IMR-90 (cell line): Measurements from ENCODE around the gene NMNAT3. TPM values are rescaled to one million over a fixed set of nuclear protein-coding genes. Genes with fewer than 3 reads are reported as not detected.

Experiments
- ATAC-seq: fragments of 200-7000 bp; cut with Tn5 transposase; 2 replicates; pipeline ENCODE4 v1.9.1; 2020; ENCODE audit warnings: low read depth, mild to moderate bottlenecking, moderate library complexity
- BruUV-seq: library from RNA; stranded (reverse); fragments of 400-500 nt; replicated peaks from 2 replicates; lab custom pipeline; 2021; lab: Mats Ljungman, UMichigan
- CTCF ChIA-PET: fragments of 300-600 bp; formaldehyde crosslinking; extraction: SDS; loops from one replicate; lab custom pipeline; 2021; ENCODE audit warnings: antibody characterized with exemption; lab: Yijun Ruan, JAX
- POLR2A ChIA-PET: fragments of 300-600 bp; sonication (Branson Sonifier 250); formaldehyde crosslinking; loops from one replicate; lab custom pipeline; 2022; ENCODE audit warnings: antibody characterized with exemption; ENCODE audit not compliant: unreplicated experiment; lab: Charles Lee
- DNase-seq: peaks from one replicate; pipeline ENCODE4 v3.0.0; 2013
- H2AFZ ChIP-seq: replicated peaks from 2 replicates; pipeline ENCODE3; 2013; ENCODE audit warnings: low read length, mild to moderate bottlenecking; ENCODE audit not compliant: poor library complexity
- H2AK5ac ChIP-seq: 2 replicates; pipeline ENCODE4 v1.6.1; 2013; ENCODE audit warnings: low read depth, low read length, inconsistent platforms
- H2AK9ac ChIP-seq: replicated peaks from 2 replicates; pipeline ENCODE3; 2013; ENCODE audit warnings: mild to moderate bottlenecking, low read depth, low read length, moderate library complexity; ENCODE audit not compliant: poor library complexity
- H2BK120ac ChIP-seq: 2 replicates; pipeline ENCODE4 v1.6.1; 2013; ENCODE audit warnings: low read depth, low read length, inconsistent platforms
- H2BK15ac ChIP-seq: 3 replicates; pipeline ENCODE4 v1.6.1; 2013; ENCODE audit warnings: low read depth, low read length, inconsistent platforms
- H2BK20ac ChIP-seq: 2 replicates; pipeline ENCODE4 v1.6.1; 2013; ENCODE audit warnings: low read depth, mild to moderate bottlenecking, inconsistent platforms, low read length, moderate library complexity
- H2BK5ac ChIP-seq: 2 replicates; pipeline ENCODE4 v1.6.1; 2013; ENCODE audit warnings: mild to moderate bottlenecking, low read depth, low read length, inconsistent platforms; ENCODE audit not compliant: poor library complexity, severe bottlenecking
- H3K14ac ChIP-seq: replicated peaks from 2 replicates; pipeline ENCODE4 v1.6.1; 2013; ENCODE audit warnings: low read depth, low read length, inconsistent platforms
- H3K18ac ChIP-seq: 2 replicates; pipeline ENCODE4 v1.6.1; 2013; ENCODE audit warnings: low read depth, low read length, control low read depth
- H3K23ac ChIP-seq: 2 replicates; pipeline ENCODE4 v1.6.1; 2013; ENCODE audit warnings: low read depth, low read length, inconsistent platforms
- H3K27ac ChIP-seq: 2 replicates; pipeline ENCODE4 v1.5.1; 2013; ENCODE audit warnings: mild to moderate bottlenecking, control low read depth, low read length; ENCODE audit not compliant: insufficient read depth
- H3K27me3 ChIP-seq: 2 replicates; pipeline ENCODE4 v1.6.1; 2013; ENCODE audit warnings: low read length; ENCODE audit not compliant: control insufficient read depth, insufficient read depth
- H3K36me3 ChIP-seq: 2 replicates; pipeline ENCODE4 v1.6.1; 2013; ENCODE audit warnings: low read length, mixed read lengths; ENCODE audit not compliant: control insufficient read depth, insufficient read depth
- H3K4ac ChIP-seq: 2 replicates; pipeline ENCODE4 v1.6.1; 2013; ENCODE audit warnings: low read depth, low read length, inconsistent platforms
- H3K4me1 ChIP-seq: 2 replicates; pipeline ENCODE4 v1.6.1; 2013; ENCODE audit warnings: low read length, mixed read lengths; ENCODE audit not compliant: control insufficient read depth, insufficient read depth
- H3K4me2 ChIP-seq: 2 replicates; pipeline ENCODE4 v1.6.1; 2013; ENCODE audit warnings: low read depth, mild to moderate bottlenecking, control low read depth, low read length, moderate library complexity
- H3K4me3 ChIP-seq: 2 replicates; pipeline ENCODE4 v1.5.1; 2013; ENCODE audit warnings: low read depth, mild to moderate bottlenecking, control low read depth, low read length, moderate library complexity; ENCODE audit not compliant: insufficient read depth
- H3K56ac ChIP-seq: 2 replicates; pipeline ENCODE4 v1.6.1; 2013; ENCODE audit warnings: low read length, inconsistent platforms; ENCODE audit not compliant: insufficient read depth; ENCODE audit errors: extremely low read depth
- H3K79me1 ChIP-seq, 2 experiments: 2 replicates each; pipeline ENCODE4 v1.6.1; 2013; ENCODE audit warnings: low read length in 2 of 2, inconsistent platforms in 1 of 2, low read depth in 1 of 2
- H3K9ac ChIP-seq: 2 replicates; pipeline ENCODE4 v1.6.1; 2013; ENCODE audit warnings: low read depth, low read length, control low read depth
- H3K9me1 ChIP-seq: 2 replicates; pipeline ENCODE4 v1.6.1; 2013; ENCODE audit warnings: low read length, inconsistent platforms; ENCODE audit not compliant: insufficient read depth
- H3K9me3 ChIP-seq: 2 replicates; pipeline ENCODE4 v1.6.1; 2013; ENCODE audit warnings: low read length; ENCODE audit not compliant: control insufficient read depth, insufficient read depth
- H4K20me1 ChIP-seq: 2 replicates; pipeline ENCODE4 v1.6.1; 2013; ENCODE audit warnings: low read length, inconsistent platforms; ENCODE audit not compliant: insufficient read depth
- H4K5ac ChIP-seq: 2 replicates; pipeline ENCODE4 v1.6.1; 2013; ENCODE audit warnings: mild to moderate bottlenecking, low read depth, low read length, control low read depth
- H4K8ac ChIP-seq, 2 experiments: 2 replicates each; pipeline ENCODE4 v1.6.1; 2013; ENCODE audit warnings: low read depth in 2 of 2, low read length in 2 of 2, control low read depth in 1 of 2, inconsistent platforms in 1 of 2
- H4K91ac ChIP-seq: 2 replicates; pipeline ENCODE4 v1.6.1; 2013; ENCODE audit warnings: low read depth, low read length, inconsistent platforms; ENCODE audit not compliant: insufficient read depth
- BHLHE40 ChIP-seq: fragments of 150-350 bp; IDR thresholded peaks from 2 replicates; pipeline ENCODE4 v1.6.1; 2016; ENCODE audit warnings: mild to moderate bottlenecking, low read depth, low read length
- CEBPB ChIP-seq: IDR thresholded peaks from 2 replicates; pipeline ENCODE4 v1.6.1; 2012; ENCODE audit warnings: low read depth, low read length, improper control_type of control experiment
- CHD1 ChIP-seq: IDR thresholded peaks from 2 replicates; pipeline ENCODE4 v1.6.1; 2012; ENCODE audit warnings: low read depth, low read length, improper control_type of control experiment
- MAFK ChIP-seq: IDR thresholded peaks from 2 replicates; pipeline ENCODE4 v1.6.1; 2012; ENCODE audit warnings: low read depth, low read length, improper control_type of control experiment
- MAZ ChIP-seq: IDR thresholded peaks from 2 replicates; pipeline ENCODE4 v1.6.1; 2012; ENCODE audit warnings: low read depth, mild to moderate bottlenecking, low read length, improper control_type of control experiment, moderate library complexity, borderline replicate concordance
- MXI1 ChIP-seq: IDR thresholded peaks from 2 replicates; pipeline ENCODE4 v1.6.1; 2012; ENCODE audit warnings: low read depth, mild to moderate bottlenecking, low read length, moderate library complexity, borderline replicate concordance
- POLR2A ChIP-seq: IDR thresholded peaks from 2 replicates; pipeline ENCODE4 v1.6.1; 2012; ENCODE audit warnings: mild to moderate bottlenecking, low read depth, low read length
- RFX5 ChIP-seq: IDR thresholded peaks from 2 replicates; pipeline ENCODE4 v1.8.0; 2012; ENCODE audit warnings: low read depth, mild to moderate bottlenecking, low read length, moderate library complexity
- SMC3 ChIP-seq: fragments of 150-350 bp; IDR thresholded peaks from 2 replicates; pipeline ENCODE4 v1.6.1; 2016; ENCODE audit warnings: low read depth, mild to moderate bottlenecking, antibody characterized with exemption, low read length, moderate library complexity
- WGBS, 2 experiments: methylation state at CpG; one replicate each; pipeline versions ENCODE4 v1.1.5 to v1.1.7; 2013; ENCODE audit warnings: missing lambda C conversion rate in 2 of 2; ENCODE audit not compliant: insufficient read length in 1 of 2; ENCODE audit errors: extremely low coverage in 2 of 2; 5-methylcytosine and 5-hydroxymethylcytosine counted together
- dilution Hi-C: fragments of 300-500 bp; cut with HindIII; formaldehyde crosslinking; loops from one replicate; pipeline ENCODE4 v1.14.3; 2018; ENCODE audit warnings: low sequenced_read_pairs; ENCODE audit not compliant: unreplicated experiment
- in situ Hi-C: fragments of 300-500 bp; cut with MboI; formaldehyde crosslinking; loops from 3 replicates; pipeline ENCODE4 v1.14.3; 2019; ENCODE audit warnings: low sequenced_read_pairs, inconsistent platforms, mixed read lengths
- intact Hi-C: fragments of 100-400 bp; cut with micrococcal nuclease; formaldehyde crosslinking; loops from 2 replicates; pipeline ENCODE4 v1.10.0; 2022
- polyA plus RNA-seq, 3 experiments: library from polyadenylated mRNA; depleted of rRNA; stranded (reverse); fragments of >200 nt; gene quantifications; 2 replicates each; pipeline ENCODE4 v1.2.3, GENCODE V29; 2012; ENCODE audit warnings: low replicate concordance in 1 of 3
- total RNA-seq: library from RNA; depleted of rRNA; stranded (reverse); fragments of >200 nt; gene quantifications from 2 replicates; pipeline ENCODE4 v1.2.3, GENCODE V29; 2012
- TF ChIP-seq, protein P1 (sequence below): fragments of 150-350 bp; IDR thresholded peaks from 2 replicates; pipeline ENCODE4 v1.6.1; 2017; ENCODE audit warnings: mild to moderate bottlenecking, antibody characterized with exemption, low read length, low read depth
- TF ChIP-seq, protein P2 (sequence below): conservative IDR thresholded peaks from 2 replicates; pipeline ENCODE4 v1.5.1; 2012; ENCODE audit warnings: mild to moderate bottlenecking, low read depth, low read length, improper control_type of control experiment
- TF ChIP-seq, protein P3 (sequence below): fragments of 150-350 bp; IDR thresholded peaks from 2 replicates; pipeline ENCODE4 v1.6.1; 2016; ENCODE audit warnings: low read depth, mild to moderate bottlenecking, low read length, moderate library complexity, borderline replicate concordance

NMNAT3 gene
- total and polyA plus RNA-seq, 2 of the 4 experiments (the other 2 are of a cell fraction), result 0.12 to 0.36 TPM

DNA sequence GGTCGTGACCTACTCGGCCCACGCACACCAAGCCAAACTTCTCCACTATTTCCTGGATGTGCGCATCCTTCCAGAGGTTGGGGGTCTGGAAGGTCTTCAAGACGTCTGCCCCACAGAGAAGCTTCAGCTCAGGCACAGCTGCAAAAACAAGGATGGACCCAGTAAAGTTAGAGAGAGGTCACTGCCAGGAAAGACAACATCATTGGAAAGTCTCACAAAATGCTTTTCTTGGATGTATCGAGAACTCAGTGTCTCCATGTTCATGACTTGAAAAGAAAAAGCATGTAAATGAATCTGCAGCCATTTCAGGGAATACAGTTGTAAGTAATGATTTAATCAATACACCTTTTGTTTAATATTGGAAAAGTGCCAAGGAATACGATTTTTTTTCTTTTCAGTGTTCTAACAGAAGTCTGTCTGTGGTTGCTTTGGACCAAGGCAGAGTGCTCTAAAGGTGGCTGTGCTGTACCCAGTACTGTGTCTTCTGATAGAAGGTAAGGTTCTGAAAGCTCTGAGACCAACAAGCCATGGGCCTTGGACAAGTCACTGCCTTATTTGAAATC is 116.4 kb downstream of the NMNAT3 start:
- no peak overlapping the region for H3K56ac ChIP-seq
- intact Hi-C loops, result no loop called here
- in situ Hi-C loops, result loop anchor here (5.0 kb wide), 1 partner anchor 134 kb away; no protein-coding TSS in a partner anchor

More for the DNA sequence above, 116.4 kb downstream of the NMNAT3 start:
- TF ChIP-seq SMC3, result no peak
- TF ChIP-seq CHD1, result no peak
- no peak for TF ChIP-seq CEBPB
- TF ChIP-seq RFX5, result no peak
- no peak for TF ChIP-seq MAFK
- no peak for TF ChIP-seq POLR2A
- no peak for TF ChIP-seq BHLHE40
- no peak for TF ChIP-seq MAZ
- TF ChIP-seq, protein P1, sequence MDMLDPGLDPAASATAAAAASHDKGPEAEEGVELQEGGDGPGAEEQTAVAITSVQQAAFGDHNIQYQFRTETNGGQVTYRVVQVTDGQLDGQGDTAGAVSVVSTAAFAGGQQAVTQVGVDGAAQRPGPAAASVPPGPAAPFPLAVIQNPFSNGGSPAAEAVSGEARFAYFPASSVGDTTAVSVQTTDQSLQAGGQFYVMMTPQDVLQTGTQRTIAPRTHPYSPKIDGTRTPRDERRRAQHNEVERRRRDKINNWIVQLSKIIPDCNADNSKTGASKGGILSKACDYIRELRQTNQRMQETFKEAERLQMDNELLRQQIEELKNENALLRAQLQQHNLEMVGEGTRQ, result no peak
- TF ChIP-seq, protein P2, sequence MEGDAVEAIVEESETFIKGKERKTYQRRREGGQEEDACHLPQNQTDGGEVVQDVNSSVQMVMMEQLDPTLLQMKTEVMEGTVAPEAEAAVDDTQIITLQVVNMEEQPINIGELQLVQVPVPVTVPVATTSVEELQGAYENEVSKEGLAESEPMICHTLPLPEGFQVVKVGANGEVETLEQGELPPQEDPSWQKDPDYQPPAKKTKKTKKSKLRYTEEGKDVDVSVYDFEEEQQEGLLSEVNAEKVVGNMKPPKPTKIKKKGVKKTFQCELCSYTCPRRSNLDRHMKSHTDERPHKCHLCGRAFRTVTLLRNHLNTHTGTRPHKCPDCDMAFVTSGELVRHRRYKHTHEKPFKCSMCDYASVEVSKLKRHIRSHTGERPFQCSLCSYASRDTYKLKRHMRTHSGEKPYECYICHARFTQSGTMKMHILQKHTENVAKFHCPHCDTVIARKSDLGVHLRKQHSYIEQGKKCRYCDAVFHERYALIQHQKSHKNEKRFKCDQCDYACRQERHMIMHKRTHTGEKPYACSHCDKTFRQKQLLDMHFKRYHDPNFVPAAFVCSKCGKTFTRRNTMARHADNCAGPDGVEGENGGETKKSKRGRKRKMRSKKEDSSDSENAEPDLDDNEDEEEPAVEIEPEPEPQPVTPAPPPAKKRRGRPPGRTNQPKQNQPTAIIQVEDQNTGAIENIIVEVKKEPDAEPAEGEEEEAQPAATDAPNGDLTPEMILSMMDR, result no peak
- TF ChIP-seq, protein P3, sequence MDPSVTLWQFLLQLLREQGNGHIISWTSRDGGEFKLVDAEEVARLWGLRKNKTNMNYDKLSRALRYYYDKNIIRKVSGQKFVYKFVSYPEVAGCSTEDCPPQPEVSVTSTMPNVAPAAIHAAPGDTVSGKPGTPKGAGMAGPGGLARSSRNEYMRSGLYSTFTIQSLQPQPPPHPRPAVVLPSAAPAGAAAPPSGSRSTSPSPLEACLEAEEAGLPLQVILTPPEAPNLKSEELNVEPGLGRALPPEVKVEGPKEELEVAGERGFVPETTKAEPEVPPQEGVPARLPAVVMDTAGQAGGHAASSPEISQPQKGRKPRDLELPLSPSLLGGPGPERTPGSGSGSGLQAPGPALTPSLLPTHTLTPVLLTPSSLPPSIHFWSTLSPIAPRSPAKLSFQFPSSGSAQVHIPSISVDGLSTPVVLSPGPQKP, result no peak
- no peak for TF ChIP-seq MXI1
- H3K27ac ChIP-seq, result no peak overlapping the region
- DNase-seq, result no peak
- ChIA-PET CTCF (interaction anchor here (0.9 to 1.3 kb wide), 2 partner anchors 133 to 137 kb away, joined by 3 to 4 read pairs; no protein-coding TSS in a partner anchor), POLR2A (no interaction called here)
- no peak overlapping the region for H2AK9ac ChIP-seq
- no peaks in the 10 kb centered on the region for H4K20me1 ChIP-seq
- H2BK15ac ChIP-seq, result no peak overlapping the region
- H2BK20ac ChIP-seq, result no peak overlapping the region
- H4K91ac ChIP-seq, result no peak overlapping the region
- no peaks in the 10 kb centered on the region for H3K79me1 ChIP-seq
- H3K4me1 ChIP-seq, result peaks cover 3% of the 10 kb centered on the region
- H3K36me3 ChIP-seq, result no peaks in the 10 kb centered on the region
- no peak overlapping the region for H3K4ac ChIP-seq
- no peak overlapping the region for H3K4me3 ChIP-seq
- H3K14ac ChIP-seq, result no peak overlapping the region
- H2BK5ac ChIP-seq, result no peak overlapping the region
- H2AK5ac ChIP-seq, result no peak overlapping the region
- no peak overlapping the region for H2AFZ ChIP-seq
- H4K5ac ChIP-seq, result no peak overlapping the region
- ATAC-seq, result no peak
- no peak overlapping the region for H3K4me2 ChIP-seq
- H3K18ac ChIP-seq, result no peak overlapping the region
- no peaks in the 10 kb centered on the region for H3K9me1 ChIP-seq
- H3K9ac ChIP-seq, result no peak overlapping the region
- 100% methylated on average over 1 of the region's 7 CpGs; no CpG with 5 or more reads in 1 of the 2 experiments for WGBS, 2 experiments
- no TSS peak for BruUV-seq
- no peak overlapping the region for H4K8ac ChIP-seq
- no peak overlapping the region for H3K23ac ChIP-seq
- no peaks in the 10 kb centered on the region; the same call in 1 of the 2 replicates for H3K27me3 ChIP-seq
- dilution Hi-C loops, result no loop called here
- no peak overlapping the region for H2BK120ac ChIP-seq
- no peaks in the 10 kb centered on the region for H3K9me3 ChIP-seq
